Upper lobe of left lung (tissue), 6 donors: Measurements from ENCODE around the gene CRISPLD2. TPM values are rescaled to one million over a fixed set of nuclear protein-coding genes. Genes with fewer than 3 reads are reported as not detected.

Experiments
- ATAC-seq, 2 donors: fragments of 200-7000 bp; cut with Tn5 transposase; one replicate each; pipeline ENCODE4 v1.9.1; 2022; ENCODE audit warnings: mild to moderate bottlenecking in 2 of 2, moderate library complexity in 2 of 2; ENCODE audit not compliant: low FRiP score in 2 of 2
- DNase-seq, 2 donors: peaks; one replicate each; pipeline ENCODE4 v3.0.0-alpha.2; 2019 to 2020
- H3K27ac ChIP-seq, 4 donors: fragments of 200-600 bp; sonication (generic); one replicate each; pipeline ENCODE4 v1.5.1; 2016 to 2019
- H3K27me3 ChIP-seq, 4 donors: fragments of 200-600 bp; sonication (generic); one replicate each; pipeline ENCODE4 v1.5.1; 2017 to 2019
- H3K36me3 ChIP-seq, 4 donors: fragments of 200-600 bp; sonication (generic); one replicate each; pipeline ENCODE4 v1.5.1; 2016 to 2019
- H3K4me1 ChIP-seq, 4 donors: fragments of 200-600 bp; sonication (generic); one replicate each; pipeline ENCODE4 v1.5.1; 2018 to 2019
- H3K4me3 ChIP-seq, 4 donors: fragments of 200-600 bp; sonication (generic); one replicate each; pipeline ENCODE4 v1.5.1; 2017 to 2019; ENCODE audit warnings: mild to moderate bottlenecking in 2 of 4, moderate library complexity in 1 of 4
- H3K9me3 ChIP-seq, 4 donors: fragments of 200-600 bp; sonication (generic); one replicate each; pipeline ENCODE4 v1.5.1; 2018 to 2019
- EP300 ChIP-seq, 4 donors: sonication (generic); formaldehyde crosslinking; IDR thresholded peaks; one replicate each; pipeline ENCODE4 v1.5.1; 2017; ENCODE audit warnings: antibody characterized with exemption in 4 of 4, control low read depth in 2 of 4
- POLR2A ChIP-seq, 4 donors: fragments of 450-650 bp; IDR thresholded peaks; one replicate each; pipeline ENCODE4 v1.5.1; 2016 to 2017; ENCODE audit warnings: antibody characterized with exemption in 4 of 4, mild to moderate bottlenecking in 2 of 4
- POLR2AphosphoS5 ChIP-seq, 2 donors: sonication (generic); formaldehyde crosslinking; IDR thresholded peaks; one replicate each; pipeline ENCODE4 v1.5.1; 2017; ENCODE audit warnings: antibody characterized with exemption in 2 of 2
- WGBS, 2 donors: methylation state at CpG; one replicate each; pipeline ENCODE4 v1.1.5; 2017 to 2018; 5-methylcytosine and 5-hydroxymethylcytosine counted together
- total RNA-seq, 6 donors: library from RNA; depleted of rRNA in 4 of 6; stranded (reverse); fragments of >200 nt in 4 of 6; gene quantifications; one replicate each; pipeline versions ENCODE4 v1.1.0 to v1.2.1, GENCODE V29; 2016 to 2021
- TF ChIP-seq, protein P1 (sequence below), 6 experiments: fragments of 450-650 bp in 4 of 6; fragments of 200-600 bp in 2 of 6; sonication (generic) in 2 of 6; IDR thresholded peaks; one replicate each; pipeline ENCODE4 v1.5.1; 2016 to 2019; ENCODE audit warnings: antibody characterized with exemption in 6 of 6
- donor health status: DM: no; HTN: no; CAD: no; lungs with moderate emphysema.
- donor health status: DM: no; HTN: yes; CAD: no; lungs with severe emphysema.

The CRISPLD2 gene
- total RNA-seq, 6 donors from 2014 or later: 30.2 to 109 (median 80.8) TPM

DNA sequence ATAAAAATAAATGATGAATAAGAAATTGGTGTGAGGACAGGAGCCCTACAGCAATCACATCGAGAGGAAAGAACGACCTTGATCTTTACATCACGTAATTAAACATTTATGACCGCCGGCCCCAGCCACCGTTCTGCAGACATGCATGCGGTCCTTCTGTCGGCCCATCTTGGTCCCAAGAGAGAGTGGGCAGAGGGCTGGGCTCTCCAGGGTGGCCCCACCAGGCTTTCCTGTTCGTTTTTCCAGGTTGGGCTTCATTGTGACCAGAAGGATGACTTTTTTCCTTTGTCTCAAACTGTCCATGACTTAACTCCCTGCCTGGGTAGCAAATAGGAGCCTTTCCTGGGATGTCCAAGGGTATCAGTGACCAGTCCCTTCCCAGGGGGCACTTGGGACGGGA is 3.3 kb upstream of the CRISPLD2 start:
- Histone ChIP-seq H3K27me3 (no peaks in the 10 kb centered on the region), H3K4me1 (peaks cover 4 to 19% (median 14%) of the 10 kb centered on the region in 4 donors), H3K9me3 (no peaks in the 10 kb centered on the region), H3K36me3 (no peaks in the 10 kb centered on the region), H3K4me3 (no peak overlapping the region), H3K27ac (no peak overlapping the region)
- 82 to 88% methylated on average over 10 of the region's 10 CpGs for WGBS, 2 donors
- TF ChIP-seq, protein P1, sequence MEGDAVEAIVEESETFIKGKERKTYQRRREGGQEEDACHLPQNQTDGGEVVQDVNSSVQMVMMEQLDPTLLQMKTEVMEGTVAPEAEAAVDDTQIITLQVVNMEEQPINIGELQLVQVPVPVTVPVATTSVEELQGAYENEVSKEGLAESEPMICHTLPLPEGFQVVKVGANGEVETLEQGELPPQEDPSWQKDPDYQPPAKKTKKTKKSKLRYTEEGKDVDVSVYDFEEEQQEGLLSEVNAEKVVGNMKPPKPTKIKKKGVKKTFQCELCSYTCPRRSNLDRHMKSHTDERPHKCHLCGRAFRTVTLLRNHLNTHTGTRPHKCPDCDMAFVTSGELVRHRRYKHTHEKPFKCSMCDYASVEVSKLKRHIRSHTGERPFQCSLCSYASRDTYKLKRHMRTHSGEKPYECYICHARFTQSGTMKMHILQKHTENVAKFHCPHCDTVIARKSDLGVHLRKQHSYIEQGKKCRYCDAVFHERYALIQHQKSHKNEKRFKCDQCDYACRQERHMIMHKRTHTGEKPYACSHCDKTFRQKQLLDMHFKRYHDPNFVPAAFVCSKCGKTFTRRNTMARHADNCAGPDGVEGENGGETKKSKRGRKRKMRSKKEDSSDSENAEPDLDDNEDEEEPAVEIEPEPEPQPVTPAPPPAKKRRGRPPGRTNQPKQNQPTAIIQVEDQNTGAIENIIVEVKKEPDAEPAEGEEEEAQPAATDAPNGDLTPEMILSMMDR (IDR thresholded peaks at IDR 0.05): no peak
- TF ChIP-seq POLR2AphosphoS5 (IDR thresholded peaks at IDR 0.05): no peak
- no peak for TF ChIP-seq POLR2A (IDR thresholded peaks at IDR 0.05)
- DNase-seq: no peak
- no peak for ATAC-seq

- Histone ChIP-seq H3K27me3 (no peaks in the 10 kb centered on the region), H3K36me3 (no peaks in the 10 kb centered on the region), H3K4me3 (no peak overlapping the region), H3K4me1 (peaks cover 4 to 19% (median 14%) of the 10 kb centered on the region in 4 donors), H3K27ac (no peak overlapping the region), H3K9me3 (no peaks in the 10 kb centered on the region)
- 85 to 86% methylated on average over 5 to 10 of the region's 10 CpGs for WGBS, 2 donors
- no peak for ATAC-seq
- no peak for TF ChIP-seq EP300 (IDR thresholded peaks at IDR 0.05)
- no peak for TF ChIP-seq POLR2A (IDR thresholded peaks at IDR 0.05)
- no peak for TF ChIP-seq POLR2AphosphoS5 (IDR thresholded peaks at IDR 0.05)
- TF ChIP-seq, protein P1 (IDR thresholded peaks at IDR 0.05): no peak
- DNase-seq: no peak
Observed at GRCh38 chr16:84817206-84817605, 2.6 kb upstream of the CRISPLD2 start.

- Histone ChIP-seq H3K4me1 (peaks cover 4 to 19% (median 14%) of the 10 kb centered on the region in 4 donors), H3K4me3 (no peak overlapping the region), H3K27ac (no peak overlapping the region), H3K9me3 (no peaks in the 10 kb centered on the region), H3K27me3 (no peaks in the 10 kb centered on the region), H3K36me3 (no peaks in the 10 kb centered on the region)
- TF ChIP-seq, protein P1 (IDR thresholded peaks at IDR 0.05): no peak
- DNase-seq (no peak), ATAC-seq (no peak)
- WGBS, 2 donors: 67 to 74% methylated on average over 2 of the region's 2 CpGs
Observed at GRCh38 chr16:84817613-84818012, 2.2 kb upstream of the CRISPLD2 start.

DNA sequence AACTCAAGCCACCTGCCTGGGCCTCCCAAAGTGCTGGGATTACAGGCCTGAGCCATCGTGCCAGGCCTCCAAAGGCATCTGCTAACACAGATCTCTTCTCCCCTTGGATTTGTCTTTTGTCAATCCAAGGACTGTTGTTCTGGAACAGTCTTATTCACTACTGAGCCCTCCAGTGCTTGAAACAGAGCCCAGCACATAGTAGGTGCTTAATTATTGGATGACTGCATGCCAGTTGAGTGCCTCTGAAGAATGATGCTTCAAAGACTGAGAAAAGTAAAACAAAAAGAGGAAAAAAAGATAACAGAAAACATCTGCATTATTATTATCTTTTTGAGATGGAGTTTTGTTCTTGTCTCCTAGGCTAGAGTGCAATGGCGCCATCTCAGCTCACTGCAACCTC is 1.7 kb upstream of the CRISPLD2 start:
- DNase-seq (no peak), ATAC-seq (no peak)
- WGBS, 2 donors: 79 to 88% methylated on average over 2 of the region's 2 CpGs
- Histone ChIP-seq H3K4me3 (no peak overlapping the region), H3K9me3 (no peaks in the 10 kb centered on the region), H3K27me3 (no peaks in the 10 kb centered on the region), H3K27ac (no peak overlapping the region), H3K36me3 (no peaks in the 10 kb centered on the region), H3K4me1 (peaks cover 4 to 19% (median 14%) of the 10 kb centered on the region in 4 donors)
- TF ChIP-seq EP300 (IDR thresholded peaks at IDR 0.05) (no peak), POLR2AphosphoS5 (IDR thresholded peaks at IDR 0.05) (no peak), POLR2A (IDR thresholded peaks at IDR 0.05) (no peak)
- TF ChIP-seq, protein P1 (IDR thresholded peaks at IDR 0.05): no peak

DNA sequence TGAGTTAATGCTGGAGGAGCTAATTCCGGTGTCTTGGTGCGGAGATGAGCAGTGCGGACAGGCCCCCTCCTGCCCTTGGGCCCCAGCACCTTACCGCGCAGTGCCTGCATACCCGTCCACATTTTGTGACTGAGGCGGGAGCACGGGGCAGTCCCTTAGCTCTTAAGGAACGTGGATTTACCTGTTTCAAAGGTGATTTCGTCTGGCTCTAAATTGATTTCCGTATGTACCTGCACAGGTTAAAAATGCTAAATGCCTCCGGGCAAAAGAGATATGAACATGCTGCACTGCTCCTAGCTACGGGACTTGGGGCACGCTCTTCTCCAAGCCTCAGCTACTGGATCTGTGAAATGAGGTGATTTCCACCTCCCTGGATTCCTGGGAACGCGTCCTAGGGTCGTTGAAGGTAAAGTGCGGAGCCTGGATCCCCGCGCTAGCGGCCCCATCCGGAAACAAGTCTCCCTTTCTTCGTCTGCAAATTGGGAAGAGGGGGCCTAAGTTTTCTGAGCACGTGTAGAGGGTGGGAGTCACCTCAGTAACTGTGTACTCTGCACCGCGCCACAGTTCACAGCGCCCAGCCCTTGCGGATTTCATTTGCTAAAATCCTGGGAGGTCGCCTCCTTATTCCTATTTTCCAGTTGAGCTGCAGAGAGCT is 669 bp upstream of the CRISPLD2 start:
- no peaks in the 10 kb centered on the region for H3K36me3 ChIP-seq
- H3K27me3 ChIP-seq: no peaks in the 10 kb centered on the region
- no peaks in the 10 kb centered on the region for H3K9me3 ChIP-seq
- H3K27ac ChIP-seq: peak overlapping the region in 1 of 4 donors; percentile 78
- ATAC-seq (no peak), DNase-seq (no peak)
- H3K4me3 ChIP-seq: peak overlapping the region in 3 of 4 donors; percentile 43 to 65 (median 52)
- 47 to 53% methylated on average over 23 to 29 of the region's 29 CpGs for WGBS, 2 donors
- TF ChIP-seq EP300 (IDR thresholded peaks at IDR 0.05) (no peak), POLR2AphosphoS5 (IDR thresholded peaks at IDR 0.05) (no peak), POLR2A (IDR thresholded peaks at IDR 0.05) (no peak)
- TF ChIP-seq, protein P1 (IDR thresholded peaks at IDR 0.05): no peak
- H3K4me1 ChIP-seq: peaks cover 4 to 25% (median 17%) of the 10 kb centered on the region in 4 donors
